Activated CD4-positive, alpha-beta T cell treated with anti-CD3 and anti-CD28 coated beads for 1 hour (primary cell): Measurements from ENCODE around the gene CCDC71.

Experiments
- DNase-seq: peaks from one replicate; pipeline ENCODE4 v3.0.0-alpha.2; 2020

CCDC71 gene

GRCh38 chr3:49165771-49166751 lies at the start of gene CCDC71:
Gene CCDC71, minus strand, starts transcription at chr3:49166331. Its CDS starts 2,123 bp downstream, at chr3:49164208.
- peak; percentile 62 for DNase-seq

- DNase-seq, result no peak
These were observed 47.9 kb upstream of the CCDC71 start for GRCh38 chr3:49213998-49214397.

- no peak for DNase-seq
These were observed 47.4 kb upstream of the CCDC71 start for GRCh38 chr3:49213541-49213943.

GRCh38 chr3:49199900-49200281 lies 33.8 kb upstream of the CCDC71 start:
- no peak for DNase-seq

- no peak for DNase-seq
These were observed 33.2 kb upstream of the CCDC71 start for GRCh38 chr3:49199239-49199899.

- no peak for DNase-seq
These were observed 32.6 kb upstream of the CCDC71 start for GRCh38 chr3:49198611-49199230.

- no peak for DNase-seq
These were observed 32.0 kb upstream of the CCDC71 start for GRCh38 chr3:49198161-49198560.

GRCh38 chr3:49191741-49192140 lies 25.6 kb upstream of the CCDC71 start:
- DNase-seq, result no peak

GRCh38 chr3:49183873-49184272 lies 17.7 kb upstream of the CCDC71 start:
- DNase-seq, result no peak

- no peak for DNase-seq
These were observed 16.6 kb upstream of the CCDC71 start for GRCh38 chr3:49182682-49183081.

GRCh38 chr3:49181351-49181750 lies 15.2 kb upstream of the CCDC71 start:
- no peak for DNase-seq

GRCh38 chr3:49180116-49180515 lies 14.0 kb upstream of the CCDC71 start:
- DNase-seq, result no peak

GRCh38 chr3:49177073-49177472 lies 10.9 kb upstream of the CCDC71 start:
- no peak for DNase-seq

GRCh38 chr3:49175530-49175929 lies 9.4 kb upstream of the CCDC71 start:
- DNase-seq, result no peak

GRCh38 chr3:49174397-49174985 lies 8.4 kb upstream of the CCDC71 start:
- no peak for DNase-seq

GRCh38 chr3:49173792-49174170 lies 7.7 kb upstream of the CCDC71 start:
- DNase-seq, result no peak

- no peak for DNase-seq
These were observed 7.1 kb upstream of the CCDC71 start for GRCh38 chr3:49173116-49173791.

- DNase-seq, result no peak
These were observed 6.5 kb upstream of the CCDC71 start for GRCh38 chr3:49172551-49173041.

GRCh38 chr3:49171775-49172500 lies 5.8 kb upstream of the CCDC71 start:
- DNase-seq, result no peak

- DNase-seq, result peak; percentile 66
These were observed 5.1 kb upstream of the CCDC71 start, which contains the start of gene KLHDC8B for GRCh38 chr3:49171119-49171774. Gene KLHDC8B, plus strand, starts transcription at chr3:49171598. Its CDS starts 1,172 bp downstream, at chr3:49172770.

- no peak for DNase-seq
These were observed 4.6 kb upstream of the CCDC71 start for GRCh38 chr3:49170744-49171118.
